Renal pelvis (tissue), 4 donors: ENCODE data around the gene KCNT2. TPM values are rescaled to one million over a fixed set of nuclear protein-coding genes. Genes with fewer than 3 reads are reported as not detected.

ENCODE experiments used
- DNase-seq: peaks from one replicate; pipeline ENCODE4 v3.0.0-alpha.2; 2013
- polyA plus RNA-seq, 3 donors: library from polyadenylated mRNA; unstranded; fragments of 120-200 nt; gene quantifications; one replicate each; pipeline ENCODE4 v1.2.1, GENCODE V29; 2013; ENCODE audit not compliant: insufficient read length in 3 of 3

Gene KCNT2
- polyA plus RNA-seq, 3 donors = 7.3 to 10.1 (median 9.8) TPM

DNA sequence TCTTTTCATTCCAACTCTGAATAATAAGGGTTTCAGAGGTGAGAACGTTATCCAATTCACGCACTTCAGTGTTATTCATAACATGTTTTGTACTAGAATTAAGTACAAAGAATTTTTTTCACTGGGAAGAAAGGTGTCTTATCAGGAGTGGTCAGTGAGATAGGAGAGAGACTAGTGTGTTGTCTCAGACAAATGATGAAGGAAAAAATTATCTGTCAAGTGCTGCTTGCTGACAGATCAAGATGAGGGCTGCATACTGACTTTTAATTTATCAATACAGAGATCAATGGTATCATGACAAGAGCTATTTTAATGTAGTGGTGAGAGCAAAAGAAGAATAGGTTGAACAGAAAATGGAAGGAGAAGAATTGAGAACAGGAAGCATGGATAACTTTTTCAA lies 402.4 kb downstream of the KCNT2 start:
- DNase-seq = no peak

DNA sequence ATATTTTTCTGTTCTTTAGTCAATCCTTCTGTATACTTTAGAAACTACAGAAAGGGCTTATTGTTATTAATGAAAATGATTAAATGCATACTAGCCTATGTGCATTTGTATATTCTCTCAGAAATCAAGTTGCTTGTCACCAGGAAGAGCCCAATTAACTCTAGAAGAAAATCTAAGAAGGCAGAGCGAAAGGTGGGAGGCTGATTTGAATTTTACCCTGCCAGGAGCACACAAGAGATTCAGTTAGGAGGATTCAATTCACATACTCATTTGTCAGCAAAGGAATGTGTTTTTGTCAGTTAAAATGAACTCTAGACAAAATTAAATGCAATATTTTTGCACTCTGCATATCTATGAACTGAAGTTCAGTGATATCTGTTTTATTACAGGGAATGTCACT lies 411.8 kb downstream of the KCNT2 start:
- DNase-seq = no peak

DNA sequence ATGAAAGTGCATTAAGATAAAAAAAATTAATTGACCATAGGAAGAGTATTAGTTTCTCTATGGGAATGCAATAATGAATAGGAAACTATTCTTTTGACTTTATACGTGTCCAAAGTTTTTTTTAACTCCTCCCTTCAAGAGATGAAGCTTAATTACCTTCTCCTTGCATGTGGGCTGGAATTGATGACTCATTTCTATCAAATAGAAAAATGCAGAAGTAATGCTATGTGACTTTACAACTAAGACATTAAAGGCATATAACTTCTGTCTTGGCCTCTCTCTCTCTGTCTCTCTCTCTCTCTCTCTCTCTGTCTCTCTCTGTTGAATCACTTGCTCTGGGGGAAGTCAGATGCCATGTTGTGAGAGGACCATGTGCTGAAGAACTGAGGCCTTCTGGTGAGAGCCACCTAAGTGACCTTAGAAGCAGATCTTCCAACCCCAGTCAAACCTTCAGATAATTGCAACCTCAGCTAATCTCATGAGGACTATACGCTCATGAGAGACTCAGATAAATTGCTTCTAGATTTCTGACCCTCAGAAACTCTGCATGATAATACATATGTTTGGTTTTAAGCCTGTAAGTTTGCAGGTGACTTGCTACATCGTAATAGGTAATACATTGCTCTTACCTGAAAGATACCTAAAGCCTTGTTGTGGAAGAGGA lies 414.2 kb downstream of the KCNT2 start:
- DNase-seq = no peak

DNA sequence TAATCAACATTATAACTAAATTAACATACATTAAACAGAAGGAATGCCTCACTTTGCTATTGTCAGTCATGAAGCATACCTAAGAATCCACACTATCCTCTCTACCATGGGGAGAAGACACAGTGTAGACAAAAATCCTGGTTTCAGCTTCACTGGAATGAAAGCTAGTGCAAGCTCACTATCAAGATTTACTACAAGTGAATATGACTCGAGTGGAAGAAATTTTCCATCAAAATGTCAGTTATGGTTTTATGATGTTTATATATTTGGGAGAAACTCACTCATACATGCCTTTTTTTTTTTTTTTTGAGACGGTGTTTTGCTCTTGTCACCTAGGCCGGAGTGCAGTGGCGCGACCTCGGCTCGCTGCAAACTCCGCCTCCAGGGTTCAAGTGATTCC lies 424.3 kb downstream of the KCNT2 start:
- DNase-seq = no peak

DNA sequence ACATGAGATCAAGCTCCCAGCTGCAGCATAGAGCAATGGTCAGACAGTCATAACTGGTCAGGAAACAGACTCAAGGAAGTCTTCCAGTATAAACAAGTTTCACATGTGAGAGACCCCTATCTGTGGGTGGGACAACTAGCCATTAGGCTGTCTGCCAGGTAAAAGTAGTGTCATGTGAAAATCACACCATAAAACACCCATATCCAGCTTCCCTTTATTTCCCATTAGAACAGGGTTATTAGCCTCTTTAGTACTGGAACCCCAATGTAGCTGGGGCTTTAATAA lies 426.7 kb downstream of the KCNT2 start:
- no peak for DNase-seq

DNA sequence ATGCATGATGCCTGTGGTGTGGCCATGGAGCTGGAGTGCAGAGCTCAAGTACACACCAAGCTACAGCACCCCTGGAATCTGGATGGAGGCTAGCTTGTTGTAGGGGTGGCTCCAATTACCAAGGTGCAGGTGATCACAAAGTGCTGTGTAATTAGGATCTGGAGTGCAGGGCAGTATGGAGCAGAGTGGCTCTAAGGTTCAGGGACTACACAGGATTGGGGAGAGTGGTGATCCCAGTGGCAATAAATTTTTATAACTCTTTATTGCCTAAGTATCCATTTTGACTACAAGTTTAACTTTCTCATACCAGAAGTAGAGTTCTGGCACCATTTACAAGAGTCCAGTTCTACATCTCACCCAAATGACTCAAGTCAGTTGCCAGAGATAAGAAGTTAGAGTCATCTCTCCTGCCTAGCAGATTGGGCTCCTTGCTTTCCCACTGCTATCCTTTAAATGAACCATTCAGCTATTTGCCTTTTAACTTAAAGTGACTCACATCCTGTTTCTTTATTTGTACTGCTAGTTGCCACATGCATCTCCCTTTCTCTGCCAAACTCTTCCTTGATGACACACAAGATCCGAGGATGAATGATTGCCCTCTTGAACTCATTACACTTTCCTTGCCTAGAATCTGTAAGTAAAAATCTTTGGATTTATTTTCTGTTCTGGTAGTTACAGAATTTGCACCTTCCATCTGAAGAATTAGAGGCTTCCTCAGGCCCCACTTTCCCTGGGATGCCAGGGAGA lies 427.2 kb downstream of the KCNT2 start:
- no peak for DNase-seq

DNA sequence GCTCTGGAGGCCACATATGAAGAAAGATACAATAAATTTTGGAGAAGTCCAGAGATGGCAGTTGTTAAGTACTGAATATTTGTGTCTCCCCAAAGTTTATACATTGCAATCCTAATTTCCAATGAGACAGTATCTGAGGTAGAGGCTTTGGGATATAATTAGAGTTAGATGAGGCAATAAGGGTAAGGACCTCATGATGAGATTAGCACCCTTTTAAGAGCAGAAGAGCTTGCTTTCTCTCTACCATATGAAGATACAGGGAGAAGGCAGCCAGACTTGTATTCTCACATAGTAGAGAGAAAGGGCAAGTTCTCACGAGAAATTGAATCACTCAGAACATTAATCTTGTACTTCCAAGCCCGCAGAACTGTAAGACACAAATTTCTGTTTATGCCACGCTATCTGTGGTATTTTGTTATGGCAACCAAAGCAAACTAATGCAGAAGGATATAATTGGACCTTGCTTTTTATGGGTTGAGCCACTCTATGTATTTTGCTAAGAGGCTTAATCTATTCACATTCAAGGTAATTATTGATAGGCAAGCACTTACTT lies 430.1 kb downstream of the KCNT2 start:
- DNase-seq = no peak

Other genes starting within 250 kb of the KCNT2 start
- gene CFH, start 43.6 kb upstream of the KCNT2 start, polyA plus RNA-seq = 10 to 100 TPM; 20.4 to 30.7 (median 27.7) TPM
- under 1 TPM; 0.09 to 0.31 (median 0.24) TPM for gene CFHR3, start 166.4 kb upstream of the KCNT2 start, polyA plus RNA-seq
- gene CFHR1, start 211.3 kb upstream of the KCNT2 start, polyA plus RNA-seq = under 1 TPM in 2 of 3 donors, not detected in 1; 0.13 to 0.29 TPM